HG03066 (cell line): ENCODE results near the gene FOXN1.

Experiments
- ATAC-seq: cut with Tn5 transposase; IDR thresholded peaks from one replicate; pipeline ENCODE4 v1.9.1; 2021; ENCODE audit warnings: low read depth; ENCODE audit not compliant: unreplicated experiment

Gene FOXN1

DNA sequence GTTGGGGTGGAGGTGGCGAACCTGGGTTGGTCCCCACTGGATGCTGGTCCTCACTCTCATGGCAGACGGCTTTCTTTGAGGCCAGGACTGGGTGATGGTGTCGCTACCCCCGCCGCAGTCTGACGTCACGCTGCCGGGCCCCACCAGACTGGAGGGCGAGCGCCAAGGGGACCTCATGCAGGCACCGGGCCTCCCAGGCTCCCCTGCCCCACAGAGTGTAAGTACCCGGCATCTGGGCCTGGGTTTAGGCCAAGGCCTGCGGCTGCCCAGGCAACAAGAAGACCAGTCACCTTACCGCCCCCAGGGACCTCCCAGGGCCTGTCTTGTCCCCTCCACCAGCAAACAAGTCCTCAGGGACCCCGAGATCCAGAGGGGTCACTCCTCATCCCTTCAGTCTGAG lies 17.7 kb downstream of the FOXN1 start:
- ATAC-seq = no peak

DNA sequence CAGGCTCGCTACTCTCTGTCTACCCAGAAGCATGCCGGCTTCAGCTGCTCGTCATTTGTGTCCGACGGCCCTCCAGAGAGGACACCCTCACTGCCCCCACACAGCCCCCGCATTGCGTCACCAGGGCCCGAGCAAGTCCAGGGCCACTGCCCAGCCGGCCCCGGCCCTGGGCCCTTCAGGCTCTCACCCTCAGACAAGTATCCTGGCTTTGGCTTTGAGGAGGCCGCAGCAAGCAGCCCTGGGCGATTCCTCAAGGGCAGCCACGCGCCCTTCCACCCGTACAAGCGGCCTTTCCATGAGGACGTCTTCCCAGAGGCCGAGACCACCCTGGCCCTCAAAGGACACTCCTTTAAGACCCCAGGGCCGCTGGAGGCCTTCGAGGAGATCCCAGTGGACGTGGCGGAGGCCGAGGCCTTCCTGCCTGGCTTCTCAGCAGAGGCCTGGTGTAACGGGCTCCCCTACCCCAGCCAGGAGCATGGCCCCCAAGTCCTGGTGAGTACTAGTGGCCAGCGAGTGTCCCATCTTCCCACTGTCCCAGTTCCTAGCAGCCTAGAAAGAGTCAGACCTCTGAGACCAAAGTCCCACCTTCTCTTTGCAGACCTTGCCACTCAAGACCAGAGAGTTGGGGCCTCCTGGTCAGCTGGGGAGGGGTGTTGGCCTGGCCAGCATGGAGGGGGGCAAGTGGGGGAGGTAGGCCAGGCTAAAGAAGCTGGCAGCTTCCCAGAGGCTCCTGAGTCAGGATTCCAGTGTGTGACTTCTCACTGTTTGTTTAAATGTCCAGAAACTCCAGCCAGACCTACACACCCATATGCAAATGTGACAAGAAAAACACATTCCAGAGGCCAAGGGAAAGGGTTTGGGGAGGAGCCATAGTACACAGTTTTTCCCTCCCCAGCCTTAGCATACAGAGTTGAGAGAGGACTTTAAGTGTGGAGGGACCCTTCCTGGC lies 18.6 kb downstream of the FOXN1 start:
- no peak for ATAC-seq

DNA sequence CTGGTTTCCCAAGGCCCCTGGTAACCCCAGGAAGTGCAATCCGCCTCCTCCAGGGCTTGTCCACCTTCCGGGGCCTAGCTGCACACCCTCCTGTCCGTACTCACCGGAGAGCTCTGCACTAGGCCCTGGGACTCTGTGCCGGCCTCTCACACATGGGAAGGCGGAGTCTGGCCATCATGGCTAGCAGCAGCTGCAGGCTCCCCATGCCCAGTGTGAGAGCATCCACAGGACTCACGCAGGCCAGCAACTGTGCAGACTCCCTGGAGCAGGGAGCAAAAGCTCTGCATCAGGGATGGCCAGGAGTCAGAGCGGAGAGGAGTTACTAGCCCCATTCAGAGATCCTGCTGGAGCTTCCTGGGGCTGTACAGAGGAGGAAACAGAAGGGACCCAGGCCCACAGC lies 20.2 kb downstream of the FOXN1 start:
- ATAC-seq = no peak

DNA sequence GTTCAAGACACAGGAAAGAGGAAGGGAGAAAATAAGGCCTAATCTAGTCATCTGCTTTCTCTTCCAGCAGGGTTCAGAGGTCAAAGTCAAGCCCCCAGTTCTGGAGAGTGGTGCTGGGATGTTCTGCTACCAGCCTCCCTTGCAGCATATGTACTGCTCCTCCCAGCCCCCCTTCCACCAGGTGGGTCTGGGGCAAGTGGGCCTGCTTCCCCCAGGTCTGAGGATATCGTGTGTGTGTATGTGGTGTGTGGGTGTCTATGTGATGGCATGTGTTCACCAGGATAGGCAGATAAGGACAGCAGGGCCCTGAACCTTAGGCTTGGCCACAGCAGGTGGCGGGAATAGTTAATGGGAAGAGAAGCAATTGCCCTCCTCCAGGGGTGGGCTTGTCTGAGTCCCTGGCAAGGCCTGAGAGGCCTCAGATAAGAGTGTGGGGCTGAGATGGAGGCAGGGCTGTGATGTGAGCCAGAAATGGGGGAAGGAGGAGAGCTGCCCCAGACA lies 21.1 kb downstream of the FOXN1 start:
- no peak for ATAC-seq

DNA sequence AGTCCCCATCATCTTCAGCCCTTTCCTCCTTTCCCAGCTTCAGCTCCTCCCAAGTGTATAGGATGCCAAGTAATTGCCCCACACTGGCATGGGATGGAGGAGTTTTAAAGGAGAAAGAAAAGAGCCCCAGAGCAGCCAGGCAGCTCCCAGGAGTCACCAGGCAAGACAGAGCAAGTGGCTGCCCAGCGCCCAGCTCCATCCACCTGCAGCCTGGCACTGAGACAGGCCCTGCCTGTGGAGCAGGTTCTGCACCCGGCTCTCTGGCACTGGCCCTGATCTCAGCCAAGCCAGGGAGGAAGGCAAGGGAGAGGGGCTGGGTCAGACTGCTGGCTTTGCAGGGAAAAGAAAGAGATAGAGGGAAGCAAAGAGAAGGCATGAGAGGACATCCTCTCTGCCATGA lies 21.7 kb downstream of the FOXN1 start:
- no peak for ATAC-seq

DNA sequence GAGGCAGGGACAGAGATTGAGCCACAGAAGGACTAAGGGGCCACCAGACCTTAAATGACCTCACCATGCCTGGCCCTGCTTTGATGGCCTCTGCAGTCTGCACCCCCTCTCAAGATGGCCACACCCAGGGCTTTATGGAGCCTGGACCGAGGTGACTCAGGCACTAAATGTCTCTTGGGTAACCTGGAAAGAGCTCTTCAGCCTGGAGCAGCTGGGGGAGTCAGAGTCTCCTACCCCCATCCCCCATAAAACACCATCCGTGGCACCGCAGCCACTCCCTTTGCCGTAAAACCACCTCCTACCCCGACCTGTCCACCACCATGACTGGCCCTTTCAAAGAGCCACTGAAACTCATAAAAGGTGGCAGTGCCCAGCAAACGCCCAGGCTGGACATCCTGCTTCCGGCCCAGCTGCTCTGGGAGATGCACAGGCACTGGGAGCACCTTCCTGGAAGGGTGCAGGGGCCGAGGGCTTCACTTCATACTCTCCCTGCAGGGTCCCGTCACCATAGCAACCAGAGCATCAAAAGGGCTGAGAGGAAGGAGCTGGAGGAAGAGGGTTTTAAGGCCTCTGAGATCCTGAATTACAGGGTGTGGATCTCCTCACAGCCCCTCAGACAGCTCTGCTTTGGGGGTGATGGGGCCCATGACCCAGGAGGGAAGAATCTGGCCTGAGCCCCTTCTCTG lies 22.3 kb downstream of the FOXN1 start:
- no peak for ATAC-seq

DNA sequence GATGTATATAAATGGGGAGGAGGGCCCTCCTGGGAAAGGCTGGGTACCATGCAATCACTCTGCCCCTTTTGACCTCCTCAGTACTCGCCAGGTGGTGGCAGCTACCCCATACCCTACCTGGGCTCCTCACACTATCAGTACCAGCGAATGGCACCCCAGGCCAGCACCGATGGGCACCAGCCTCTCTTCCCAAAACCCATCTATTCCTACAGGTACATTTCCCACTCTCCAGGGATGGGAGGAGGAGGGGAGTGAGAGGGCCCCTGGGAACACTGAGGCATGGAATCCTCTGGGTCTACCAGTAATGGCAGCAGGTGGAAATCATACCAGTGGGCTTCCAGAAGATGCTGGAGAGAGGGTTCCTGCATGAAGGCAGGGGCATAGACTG lies 22.9 kb downstream of the FOXN1 start:
- no peak for ATAC-seq

DNA sequence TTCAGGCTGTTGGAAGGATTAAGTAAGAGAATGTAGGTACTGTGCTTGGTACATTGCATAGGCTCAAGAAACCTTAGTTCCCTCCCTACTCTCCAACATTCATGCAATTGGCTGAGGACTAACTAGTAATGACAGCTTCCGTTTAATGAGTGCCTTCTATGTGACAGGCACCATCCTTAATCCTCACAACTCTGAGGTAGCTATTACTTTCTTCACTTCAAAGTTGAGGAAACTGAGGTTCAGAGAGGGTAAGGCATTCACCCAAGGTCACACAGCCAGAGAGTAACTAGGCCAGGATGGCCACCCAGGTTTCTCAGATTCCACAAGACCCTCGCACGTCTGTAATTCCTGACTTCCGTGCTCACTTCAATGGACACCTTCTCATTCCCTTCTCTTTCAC lies 24.1 kb downstream of the FOXN1 start:
- ATAC-seq = no peak

DNA sequence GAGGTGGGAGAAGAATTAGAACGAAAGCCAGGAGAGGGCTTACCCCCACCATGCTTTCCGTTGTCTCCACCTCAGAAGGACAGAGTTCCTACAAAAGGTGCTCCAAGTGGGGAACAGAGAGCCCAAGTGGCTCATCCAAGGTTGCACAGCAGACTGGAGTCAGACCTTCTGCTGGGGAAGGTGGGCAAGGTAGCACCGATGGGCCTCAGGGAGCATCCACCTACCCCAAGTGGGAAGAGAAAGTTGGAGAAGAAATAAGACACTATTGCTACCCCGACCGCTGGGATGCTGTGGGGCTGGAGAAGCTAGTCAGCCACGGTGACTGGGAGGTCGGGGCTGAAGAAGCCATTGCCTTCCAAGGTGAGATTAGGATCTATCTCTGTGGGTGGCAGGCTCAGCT lies 24.8 kb downstream of the FOXN1 start:
- no peak for ATAC-seq

DNA sequence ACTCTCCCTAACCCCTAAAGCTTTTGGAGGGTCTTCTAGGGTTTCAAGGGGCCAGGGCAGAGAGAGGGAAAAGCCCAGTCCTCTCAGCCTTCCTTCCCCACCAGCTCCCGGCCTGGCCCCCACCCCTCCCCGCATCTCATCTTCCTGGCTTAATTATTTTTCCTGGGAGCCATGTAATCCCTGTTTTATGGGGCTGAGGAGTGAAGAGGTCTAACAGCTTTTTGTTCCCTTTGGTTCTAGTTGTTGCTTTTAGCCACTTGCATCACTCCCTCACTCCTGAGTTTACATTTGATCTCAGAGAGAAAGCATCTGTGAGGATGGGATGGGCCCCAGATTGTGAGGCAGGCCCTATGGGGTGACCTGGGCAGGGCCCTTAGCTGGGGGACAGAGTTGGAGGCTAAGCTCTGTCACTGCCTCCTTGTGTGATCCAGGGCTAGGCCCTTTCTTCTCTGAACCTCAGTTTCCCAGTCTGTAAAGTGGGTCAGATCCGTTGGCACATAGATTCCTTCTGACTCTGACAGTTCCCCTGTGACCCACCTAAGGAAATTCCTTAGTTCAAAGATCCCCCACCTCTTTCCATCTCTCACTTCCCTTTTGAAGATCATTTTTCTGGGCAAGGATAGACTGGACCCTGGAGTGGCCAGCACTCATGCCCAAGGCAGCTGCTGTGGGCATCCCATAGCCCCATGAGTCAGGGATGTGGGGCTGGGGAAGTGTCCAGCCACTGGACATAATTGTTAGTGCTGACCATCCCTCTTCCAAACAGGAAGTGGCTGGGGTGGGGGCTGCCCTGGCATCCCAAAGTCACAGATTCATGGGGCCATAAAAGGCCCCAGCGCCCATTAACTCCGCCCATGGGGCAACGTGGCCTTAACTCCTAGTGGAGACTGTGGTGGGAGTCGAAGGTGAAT lies 26.2 kb downstream of the FOXN1 start:
- no peak for ATAC-seq

DNA sequence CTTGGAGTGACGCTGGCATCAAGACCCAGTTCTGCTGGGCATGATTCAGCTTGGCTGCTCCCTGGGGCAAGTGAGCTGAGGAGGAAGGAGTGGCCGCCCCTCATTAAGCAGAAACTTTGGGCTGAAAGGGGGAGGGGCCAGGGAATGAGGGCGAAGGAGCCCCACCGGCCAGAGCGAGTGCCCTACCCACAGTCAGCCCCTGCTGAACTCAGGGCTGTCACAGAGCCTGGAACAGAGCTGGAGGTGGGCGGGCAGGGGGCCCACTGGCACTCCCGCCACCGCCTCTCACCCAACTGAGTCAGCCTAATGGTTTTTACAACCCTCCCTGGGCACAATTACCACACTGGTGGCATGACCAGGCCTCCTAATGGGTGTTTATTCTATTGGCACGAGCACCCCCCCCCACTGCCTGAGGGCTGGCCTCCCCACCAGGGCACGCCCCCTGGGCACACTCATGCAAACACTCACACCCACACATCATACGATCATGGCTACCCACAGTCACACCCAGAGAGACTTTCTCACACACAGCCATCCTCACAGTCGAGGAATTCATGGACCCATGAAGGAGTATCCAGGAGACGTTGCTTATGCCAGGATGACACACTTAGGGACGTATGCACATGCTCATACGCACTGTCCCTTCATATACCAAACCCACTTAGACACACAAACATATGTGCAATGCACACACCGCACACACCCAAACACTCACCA lies 27.1 kb downstream of the FOXN1 start:
- ATAC-seq = no peak

DNA sequence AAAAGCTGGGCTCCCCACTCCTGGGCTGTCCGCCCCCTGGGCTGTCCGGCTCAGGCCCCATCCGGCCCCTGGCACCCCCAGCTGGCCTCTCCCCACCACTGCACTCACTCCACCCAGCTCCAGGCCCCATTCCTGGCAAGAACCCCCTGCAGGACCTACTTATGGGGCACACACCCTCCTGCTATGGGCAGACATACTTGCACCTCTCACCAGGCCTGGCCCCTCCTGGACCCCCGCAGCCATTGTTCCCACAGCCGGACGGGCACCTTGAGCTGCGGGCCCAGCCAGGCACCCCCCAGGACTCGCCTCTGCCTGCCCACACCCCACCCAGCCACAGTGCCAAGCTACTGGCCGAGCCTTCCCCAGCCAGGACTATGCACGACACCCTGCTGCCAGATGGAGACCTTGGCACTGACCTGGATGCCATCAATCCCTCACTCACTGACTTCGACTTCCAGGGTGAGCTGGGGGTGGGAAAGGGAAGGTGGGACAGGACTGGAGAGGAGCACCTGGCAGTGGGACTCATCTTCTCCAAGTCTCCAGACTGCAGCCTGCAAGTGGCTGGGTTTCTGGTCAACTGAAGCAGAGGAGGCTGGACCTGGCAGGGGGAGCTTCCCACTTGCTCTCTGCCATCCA lies 28.7 kb downstream of the FOXN1 start:
- no peak for ATAC-seq

DNA sequence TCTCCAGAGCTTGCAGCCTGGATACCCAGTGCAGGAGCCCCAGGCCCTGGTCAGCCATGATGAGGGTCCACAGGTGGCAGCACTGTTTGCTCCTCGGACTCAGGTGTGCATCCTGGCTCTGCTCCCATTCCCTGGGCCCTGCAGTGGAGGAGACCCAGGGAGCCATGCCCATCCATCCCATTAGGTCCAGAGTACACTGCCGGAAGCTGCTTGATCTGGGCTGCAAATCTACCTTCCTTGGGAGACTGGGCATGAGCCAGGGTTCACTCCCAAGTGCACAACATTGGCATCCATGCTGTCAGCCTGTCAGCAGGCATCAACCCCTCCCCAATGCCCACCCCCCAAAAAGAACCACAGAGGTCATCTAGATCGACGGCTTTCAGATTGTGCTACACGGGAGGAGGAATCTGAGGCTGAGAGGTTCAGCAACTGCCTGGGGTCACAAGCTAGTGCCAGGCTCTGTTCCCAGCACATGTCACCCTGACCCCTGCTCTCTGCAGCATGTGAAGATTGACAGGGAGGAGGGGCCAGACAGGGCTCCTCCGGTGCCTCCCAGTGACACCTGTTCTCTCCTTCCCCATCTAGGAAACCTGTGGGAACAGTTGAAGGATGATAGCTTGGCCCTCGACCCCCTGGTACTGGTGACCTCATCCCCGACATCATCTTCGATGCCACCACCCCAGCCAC lies 30.5 kb downstream of the FOXN1 start:
- ATAC-seq = no peak

DNA sequence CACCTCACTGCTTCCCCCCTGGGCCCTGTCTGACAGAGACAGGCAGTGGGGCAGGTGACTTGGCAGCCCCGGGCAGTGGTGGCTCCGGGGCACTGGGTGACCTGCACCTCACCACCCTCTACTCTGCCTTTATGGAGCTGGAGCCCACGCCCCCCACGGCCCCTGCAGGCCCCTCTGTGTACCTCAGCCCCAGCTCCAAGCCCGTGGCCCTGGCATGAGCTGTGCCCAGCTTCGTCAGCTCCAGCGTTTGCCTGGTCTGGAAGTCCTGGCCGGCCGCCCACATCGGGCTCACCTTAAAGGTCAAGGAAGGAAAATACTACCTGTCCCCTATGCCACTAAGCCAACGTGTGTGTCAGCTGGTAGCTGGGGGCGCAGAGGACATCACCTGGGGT lies 31.1 kb downstream of the FOXN1 start:
- no peak for ATAC-seq

DNA sequence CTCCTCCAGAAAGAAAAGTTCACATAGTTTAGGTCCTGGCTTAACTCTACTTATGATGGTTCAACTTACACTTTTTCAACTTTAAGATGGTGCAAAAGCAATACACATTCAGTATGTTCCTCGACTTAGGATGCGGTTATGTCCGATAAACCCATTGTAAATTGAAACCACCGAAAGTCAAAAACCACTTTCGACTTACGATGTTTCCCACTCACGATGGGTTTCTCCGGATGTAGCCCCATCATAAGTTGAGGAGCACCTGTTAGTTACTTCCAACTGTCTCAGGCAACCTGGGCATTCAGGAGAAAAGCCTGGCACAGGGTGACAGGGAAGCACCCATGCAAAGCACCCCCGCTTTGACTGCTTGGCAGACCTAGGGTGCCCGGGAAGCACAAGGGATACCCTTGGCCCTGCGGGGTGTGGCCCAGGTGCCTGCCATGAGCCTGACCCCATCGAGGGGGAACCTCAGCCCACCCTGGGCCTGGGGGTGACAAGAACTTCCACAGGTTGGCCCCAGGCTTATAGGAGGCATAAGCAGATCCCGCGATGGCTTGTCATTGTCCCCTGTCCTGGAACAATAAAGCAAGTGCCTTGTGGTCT lies 32.2 kb downstream of the FOXN1 start:
- no peak for ATAC-seq

DNA sequence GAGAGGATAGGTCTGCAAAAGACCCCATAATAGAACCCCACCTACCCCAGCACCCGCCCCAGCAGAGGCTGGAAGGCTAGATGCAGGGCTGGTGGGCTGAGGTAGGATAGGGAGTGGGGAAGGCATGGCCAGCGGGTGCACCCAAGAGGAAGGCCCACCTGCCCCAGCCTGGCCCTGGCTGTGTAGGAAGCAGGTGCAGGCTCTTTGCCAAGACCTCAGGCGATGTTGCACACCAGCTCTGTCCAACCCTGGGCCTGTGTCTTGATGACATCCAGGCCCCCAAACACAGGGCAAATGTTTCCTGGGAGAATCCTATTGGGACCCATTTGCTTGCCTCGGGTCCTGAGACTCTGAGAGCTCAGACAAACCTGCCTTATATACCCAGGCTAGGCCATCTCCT lies 34.1 kb downstream of the FOXN1 start:
- no peak for ATAC-seq

DNA sequence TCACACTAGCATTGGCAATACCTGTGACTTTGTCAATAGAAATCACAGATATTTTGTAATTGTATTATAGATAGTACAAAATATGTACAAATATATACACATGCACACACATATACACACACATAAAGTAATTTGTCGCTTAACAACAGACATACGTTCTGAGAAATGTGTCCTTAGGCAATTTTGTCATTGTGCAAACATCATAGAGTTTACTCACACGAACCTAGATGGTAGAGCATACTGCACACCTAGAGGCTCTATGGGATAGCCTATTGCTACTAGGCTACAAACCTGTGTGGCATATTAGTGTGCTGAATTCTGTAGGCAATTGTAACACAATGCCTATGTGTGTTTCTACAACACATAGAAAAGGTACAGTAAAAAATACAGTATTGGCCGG lies 35.3 kb downstream of the FOXN1 start:
- no peak for ATAC-seq

DNA sequence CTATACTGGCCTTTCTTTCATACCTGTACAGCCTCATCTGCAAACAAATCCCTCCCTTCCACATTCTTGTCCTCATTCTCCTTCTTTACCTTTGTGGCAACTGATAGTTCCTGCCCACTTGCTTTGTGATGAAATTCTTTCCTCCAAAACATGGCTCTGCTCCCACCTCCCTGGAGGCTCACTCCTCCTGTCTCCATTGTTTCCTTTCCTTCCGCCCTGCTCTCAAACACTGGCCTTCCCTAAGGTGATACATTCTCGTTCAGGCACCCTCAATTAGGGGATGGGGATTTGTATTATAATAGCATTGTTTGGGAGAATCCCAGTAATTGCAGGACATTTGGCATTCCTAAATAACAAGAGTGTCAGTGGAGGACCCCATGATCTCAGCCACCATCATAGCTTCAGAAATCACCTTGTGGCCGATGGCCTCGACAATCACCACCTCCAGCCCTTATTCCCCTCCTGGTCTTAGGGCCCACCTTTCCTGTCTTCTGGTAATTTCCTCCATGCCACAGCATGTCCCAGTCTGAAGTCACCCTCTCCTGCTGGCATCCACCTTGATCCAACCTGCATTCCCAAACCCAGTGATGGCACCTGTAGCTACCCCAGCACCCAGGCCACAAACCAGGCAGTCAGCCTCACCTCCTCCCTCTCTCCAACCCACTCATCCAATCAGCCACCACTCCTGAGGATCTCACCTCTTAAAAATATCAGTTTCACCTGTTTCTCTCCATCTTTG lies 38.4 kb downstream of the FOXN1 start:
- no peak for ATAC-seq
